Measurements from ENCODE around the gene ARL13A.
"Not testable (repeated sequence)": the region's sequence is repeated elsewhere in the genome, so short reads cannot be mapped to it uniquely, and the experiment has no call there.

ARL13A gene

DNA sequence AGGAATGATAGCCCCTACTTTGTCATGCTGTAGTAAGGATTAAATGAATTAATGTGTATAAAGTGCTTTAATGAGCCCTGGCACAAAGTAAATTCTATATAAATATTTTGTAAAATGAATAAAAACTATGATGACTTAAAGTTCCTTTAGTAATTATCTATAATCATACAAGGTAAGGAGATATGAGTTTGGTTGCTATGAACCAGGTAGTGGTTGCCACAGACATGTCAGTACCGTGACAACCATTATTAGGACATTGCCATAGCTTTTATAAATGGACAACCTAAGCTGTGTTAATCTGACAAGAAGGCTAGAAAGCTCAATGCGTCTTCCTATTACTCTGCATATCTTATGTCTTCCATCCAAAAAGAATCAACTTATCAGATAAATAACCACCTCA is at the start of gene ARL13A:
ARL13A (plus strand) TSS at position 301 of the 400 bp plus-strand sequence. CDS start 3,982 bp downstream, outside the sequence.
- DNase-seq: no peak

DNA sequence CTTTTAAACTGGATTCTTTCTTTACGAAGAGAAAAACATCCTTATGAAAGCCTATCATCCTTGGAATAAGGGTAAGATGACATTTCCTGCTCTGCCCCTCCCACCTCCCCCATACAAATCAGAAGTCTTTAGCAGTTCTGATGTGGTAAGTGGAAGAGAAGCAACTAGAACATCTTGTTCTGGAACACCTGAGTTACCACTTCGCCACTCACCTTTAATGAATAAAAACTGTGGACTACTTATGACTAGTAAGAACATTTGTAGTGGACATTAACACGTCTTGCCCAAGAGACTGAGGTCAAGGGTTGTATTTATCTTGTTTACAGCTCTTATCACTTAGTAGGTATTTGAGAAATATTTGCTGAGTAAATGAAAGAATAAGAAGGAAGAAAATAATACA is 45.1 kb upstream of the ARL13A start:
- DNase-seq: no peak

DNA sequence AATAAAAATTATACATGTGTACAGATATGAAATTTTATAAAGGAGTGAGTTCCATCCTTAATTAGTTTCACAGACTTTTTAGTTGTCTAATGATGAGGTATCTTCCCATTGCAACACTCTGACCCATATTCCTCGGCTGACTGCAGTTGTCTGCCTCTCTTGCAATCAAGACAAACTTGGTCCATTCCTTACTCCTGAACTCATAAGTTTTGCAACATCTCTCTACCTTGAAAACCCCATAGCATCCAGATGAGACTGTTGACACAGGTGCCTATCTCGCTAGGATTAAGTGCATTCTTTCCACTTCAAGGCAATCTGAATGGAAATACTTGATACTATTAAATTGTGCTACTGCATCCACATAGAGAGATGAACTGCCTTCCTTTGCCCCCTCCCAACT is 43.1 kb upstream of the ARL13A start:
- no peak for DNase-seq

DNA sequence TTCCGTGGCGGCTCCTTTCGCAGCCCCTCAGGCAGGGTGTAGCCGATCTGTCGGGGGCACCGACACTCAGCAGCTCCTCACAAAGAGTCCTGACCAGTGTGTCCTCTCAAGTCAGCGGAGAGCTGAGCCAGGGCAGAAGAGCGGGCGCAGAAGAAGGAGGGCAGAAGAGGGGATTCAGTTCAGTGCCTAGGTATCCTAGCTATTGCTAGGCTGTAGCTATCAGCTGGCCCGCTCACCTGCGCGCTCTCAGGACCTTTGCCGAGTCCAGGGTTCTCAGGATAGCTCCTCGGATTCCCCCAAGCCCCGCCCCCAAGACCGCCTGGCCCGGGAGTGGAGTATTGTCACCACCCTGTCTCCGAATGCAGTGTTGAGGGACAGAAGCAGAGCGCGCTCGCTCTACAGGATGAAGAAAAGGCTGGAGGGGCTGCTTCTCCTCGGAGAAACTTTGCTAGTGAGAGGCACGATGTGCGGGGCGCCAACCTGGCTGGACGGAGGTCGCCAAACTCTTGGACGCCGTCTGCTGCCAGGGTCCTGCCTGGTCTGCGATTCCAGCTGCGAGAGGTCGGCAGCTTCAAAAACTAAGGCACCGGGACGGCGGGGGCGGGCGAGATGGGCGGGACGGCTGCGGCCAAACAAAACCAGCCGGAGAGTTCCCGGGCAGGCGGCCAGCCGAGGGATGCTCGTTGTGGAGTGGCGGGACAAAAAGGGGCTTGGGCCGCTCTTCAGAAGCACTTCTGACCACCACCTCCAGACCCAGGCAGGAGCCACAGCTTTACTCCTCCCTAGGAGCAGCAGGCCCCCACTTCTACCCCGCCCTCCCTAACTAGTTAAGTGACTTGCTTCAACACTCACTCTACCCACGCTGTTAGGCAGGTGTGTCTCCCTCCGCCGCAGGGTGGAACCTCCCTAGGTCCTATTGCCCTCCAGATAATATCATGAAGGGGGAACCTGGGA is 40.6 kb upstream of the ARL13A start, which contains the start of gene XKRX:
XKRX (minus strand) TSS at position 258 of the 954 bp plus-strand sequence. CDS start 613 bp downstream, outside the sequence.
- DNase-seq: peak; percentile 27

DNA sequence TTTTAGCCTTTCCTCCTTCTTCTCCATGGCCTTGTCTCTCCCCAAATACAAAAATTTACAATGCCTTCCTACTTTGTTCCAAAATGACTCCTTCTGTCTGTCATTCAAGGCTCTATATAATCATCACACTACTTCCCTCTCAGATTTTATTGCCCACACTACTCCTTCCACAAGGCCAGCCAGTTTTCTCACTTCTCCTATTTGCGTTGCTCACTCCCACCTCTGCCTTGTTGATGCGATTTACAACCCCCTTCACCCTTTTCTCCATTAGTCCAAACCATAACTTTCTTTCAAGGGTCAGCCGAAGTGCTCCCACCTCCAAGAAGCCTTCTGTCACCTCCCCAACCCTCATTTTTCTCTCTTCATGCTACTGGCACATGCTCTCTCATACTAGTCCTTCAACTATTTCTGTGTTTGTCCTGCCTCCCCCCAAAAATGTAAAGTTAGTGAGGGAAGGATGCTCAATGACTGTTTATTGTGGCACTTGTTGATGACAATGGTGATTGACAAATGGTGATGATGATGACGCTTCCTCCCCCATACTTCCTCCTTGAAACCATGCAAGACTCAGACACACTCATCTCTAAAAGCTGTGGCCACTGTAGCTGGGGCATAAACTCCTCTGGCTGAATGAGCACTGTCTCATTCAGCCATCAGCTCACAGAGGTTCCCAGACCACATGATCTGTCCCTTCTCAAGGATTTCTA is 38.1 kb upstream of the ARL13A start:
- DNase-seq: no peak

DNA sequence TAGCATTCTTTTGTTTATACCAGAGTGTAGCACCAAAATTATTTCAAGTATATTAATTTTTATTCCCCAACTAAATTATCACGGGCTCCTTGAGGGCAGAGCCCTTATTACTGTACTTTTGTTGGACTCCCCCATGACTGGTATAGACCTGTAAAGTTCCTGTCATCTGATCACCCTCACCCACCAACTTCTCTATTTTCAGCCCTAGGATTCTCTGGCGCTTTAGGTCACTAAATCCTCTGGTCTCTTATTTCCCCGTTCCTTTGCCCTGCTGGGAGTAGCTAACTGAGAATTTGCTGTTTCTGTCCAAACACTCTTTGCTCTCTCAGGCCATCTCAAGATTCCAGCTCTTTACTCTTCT is 37.6 kb upstream of the ARL13A start:
- DNase-seq: no peak

DNA sequence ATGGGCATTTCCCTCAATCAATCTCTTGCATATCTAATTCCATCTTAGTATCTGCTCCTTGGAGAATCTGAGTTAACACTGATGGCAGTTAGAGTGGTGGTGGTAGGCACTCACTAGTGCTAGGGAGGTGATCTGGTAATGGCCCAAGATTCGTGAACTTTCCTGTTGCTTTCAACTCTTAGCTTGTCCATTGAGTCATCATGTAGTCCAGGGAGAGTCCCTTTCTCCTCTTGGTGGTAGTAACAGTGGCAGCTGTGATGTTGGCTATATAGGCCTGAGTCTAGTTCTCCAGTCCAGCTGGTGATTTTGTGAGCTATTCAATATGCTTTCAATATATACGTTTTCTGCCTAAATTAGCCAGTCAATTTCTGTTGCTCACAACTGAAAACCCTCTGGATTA is 33.7 kb upstream of the ARL13A start:
- no peak for DNase-seq

DNA sequence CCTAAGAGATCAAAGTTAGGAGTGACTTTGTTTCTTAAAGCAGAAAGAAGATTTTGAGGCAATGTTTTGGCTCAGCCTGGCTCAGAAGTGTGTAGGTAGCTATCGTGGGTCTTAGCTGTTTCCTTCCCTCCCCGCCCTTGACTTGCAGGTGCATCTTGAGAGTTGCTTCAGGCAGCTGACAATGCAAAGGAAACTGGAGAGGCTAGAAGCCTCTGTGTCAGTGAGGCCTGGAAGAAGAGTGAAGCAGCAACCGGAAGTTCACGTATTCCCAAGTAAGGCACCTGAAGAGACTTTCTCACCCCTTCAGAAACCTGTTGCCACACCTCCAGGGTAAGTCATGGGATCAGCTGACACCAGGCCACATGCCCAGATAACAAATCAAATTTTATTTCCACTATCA is 30.2 kb upstream of the ARL13A start:
- DNase-seq: no peak

DNA sequence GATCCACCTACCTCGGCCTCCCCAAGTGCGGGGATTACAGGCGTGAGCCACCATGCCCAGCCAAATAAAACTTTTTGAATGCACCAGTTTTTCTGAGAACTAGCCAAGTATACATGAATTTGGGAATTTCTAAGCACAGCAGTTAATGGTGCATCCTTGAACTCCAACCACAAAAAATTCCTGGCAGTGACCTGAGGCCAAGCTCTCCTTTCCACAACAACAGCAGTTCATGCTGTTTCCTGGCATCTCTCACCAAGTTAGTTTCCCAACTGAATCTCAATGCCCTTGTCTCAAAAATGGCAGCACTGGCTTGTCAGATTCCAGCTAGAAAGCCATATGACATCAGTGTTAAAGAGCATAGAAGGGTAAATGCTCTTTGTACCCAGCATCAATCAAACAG is 24.9 kb upstream of the ARL13A start:
- no peak for DNase-seq

DNA sequence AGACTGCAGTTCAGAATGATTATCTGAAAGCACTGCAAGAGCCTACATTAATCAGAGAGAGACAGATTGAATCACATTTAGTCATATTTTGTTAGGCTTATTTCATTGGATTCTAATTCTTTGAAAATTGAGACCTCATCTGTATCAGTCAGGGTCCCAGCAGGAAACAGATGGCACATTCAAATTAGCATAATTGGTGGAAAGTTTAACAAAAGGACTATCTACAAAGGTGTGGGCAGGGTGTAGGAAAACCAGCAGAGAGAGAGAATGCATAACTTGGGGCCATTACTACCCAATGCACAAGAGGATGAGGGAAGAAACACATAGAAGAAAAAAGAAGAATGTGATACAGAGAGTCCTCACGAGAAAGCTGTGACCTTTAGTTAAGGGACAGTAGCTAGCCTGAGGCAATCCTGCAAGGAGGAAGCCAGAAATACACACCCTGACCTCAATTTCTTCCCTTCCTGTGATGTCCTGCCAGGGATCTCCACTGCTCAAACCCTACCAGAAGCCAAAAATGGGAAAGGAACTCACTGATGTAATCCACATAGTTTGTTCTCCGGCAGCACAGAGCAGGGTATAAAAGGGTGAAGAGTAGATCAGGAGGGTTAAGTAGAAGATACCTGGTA is 23.1 kb upstream of the ARL13A start:
- DNase-seq: no peak

DNA sequence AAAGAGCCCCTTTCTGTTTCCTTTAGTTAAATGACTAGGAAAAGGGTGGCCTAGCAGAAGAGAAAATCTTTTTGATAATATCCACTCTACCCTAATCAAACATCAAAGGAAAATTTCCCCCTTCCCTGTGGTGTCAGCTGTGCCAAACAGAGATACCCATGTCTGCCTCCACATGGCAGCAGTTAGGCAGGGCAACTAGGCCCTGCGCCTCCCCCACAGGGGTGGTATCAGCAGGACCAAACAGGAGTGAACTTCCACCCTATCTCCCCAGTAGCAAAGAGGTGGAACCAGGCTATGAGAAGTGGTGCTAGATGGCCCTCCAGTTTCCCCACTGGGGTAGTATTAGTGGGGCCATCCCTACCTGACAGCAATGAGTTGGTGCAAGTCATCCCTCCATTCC is 21.0 kb upstream of the ARL13A start:
- DNase-seq: no peak

DNA sequence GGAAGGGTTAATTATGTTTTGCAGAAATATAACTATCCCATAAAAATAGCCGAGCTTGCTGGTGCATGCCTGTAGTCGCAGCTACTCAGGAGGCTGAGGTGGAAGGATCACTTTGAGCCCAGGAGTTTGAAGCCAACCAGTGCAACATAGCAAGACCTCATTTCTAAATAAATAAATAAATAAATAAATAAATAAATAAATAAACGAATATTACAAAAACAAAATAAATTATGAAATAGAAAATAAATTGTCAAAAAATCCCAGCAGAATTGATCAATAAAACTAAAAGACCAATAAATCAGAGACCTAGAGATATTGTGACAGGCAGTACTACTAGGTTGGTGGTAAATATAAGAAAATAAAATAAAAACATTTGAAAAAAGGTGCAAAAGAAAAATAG is 6.7 kb upstream of the ARL13A start:
- no peak for DNase-seq

DNA sequence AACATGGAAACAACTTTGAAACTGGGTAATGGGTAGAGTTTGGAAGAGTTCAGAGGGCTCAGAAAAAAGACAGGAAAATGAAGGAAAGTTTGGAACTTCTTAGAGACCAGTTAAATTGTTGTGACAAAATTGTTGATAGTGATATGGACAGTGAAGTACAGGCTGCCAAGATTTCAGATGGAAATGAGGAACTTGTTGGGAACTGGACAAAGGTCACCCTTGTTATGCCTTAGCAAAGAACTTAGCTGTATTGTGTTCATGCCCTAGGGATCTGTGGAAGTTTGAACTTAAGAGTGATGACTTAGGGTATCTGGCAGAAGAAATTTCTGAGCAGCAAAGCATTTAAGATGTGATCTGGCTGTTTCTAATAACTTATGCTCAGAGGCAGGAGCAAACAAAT is 5.1 kb upstream of the ARL13A start:
- no peak for DNase-seq

DNA sequence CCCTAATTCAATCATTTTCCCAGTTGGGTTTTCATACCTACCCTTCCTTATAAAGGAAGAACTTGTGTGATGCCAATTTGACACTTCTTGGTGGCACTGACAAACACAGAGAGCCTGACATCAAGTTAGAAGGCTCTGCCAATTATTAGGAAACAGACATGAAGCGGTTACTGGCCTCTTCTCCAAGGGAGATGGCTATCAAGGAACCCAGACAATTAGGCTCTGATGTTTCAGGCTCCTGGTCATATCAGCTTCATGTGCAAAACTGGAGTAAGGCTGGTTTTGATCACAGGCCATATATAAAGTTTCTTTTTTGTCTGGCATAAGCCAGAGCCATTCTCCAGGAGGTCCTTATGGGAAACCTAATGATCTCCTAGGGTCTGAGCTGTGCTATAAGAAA is 428 bp downstream of the ARL13A start:
- no peak for DNase-seq

DNA sequence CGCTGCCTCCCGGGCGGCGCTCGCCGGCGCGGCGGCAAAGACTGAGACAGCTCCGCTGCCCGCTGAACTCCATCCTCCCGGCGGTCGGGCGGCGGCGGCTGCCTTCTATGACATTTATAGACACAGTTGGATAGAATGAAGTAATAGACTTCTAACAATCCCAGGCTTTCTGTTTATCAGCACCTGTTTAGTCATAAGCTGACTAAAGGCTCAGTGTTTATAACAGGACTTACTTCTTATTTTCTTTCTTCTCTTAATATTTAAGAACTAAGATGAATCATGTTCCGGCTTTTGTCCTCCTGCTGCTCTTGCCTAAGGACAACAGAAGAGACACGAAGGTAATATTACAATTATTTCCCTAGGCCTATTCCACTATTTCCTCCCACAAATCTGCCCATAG is 3.9 kb downstream of the ARL13A start:
- DNase-seq: no peak

DNA sequence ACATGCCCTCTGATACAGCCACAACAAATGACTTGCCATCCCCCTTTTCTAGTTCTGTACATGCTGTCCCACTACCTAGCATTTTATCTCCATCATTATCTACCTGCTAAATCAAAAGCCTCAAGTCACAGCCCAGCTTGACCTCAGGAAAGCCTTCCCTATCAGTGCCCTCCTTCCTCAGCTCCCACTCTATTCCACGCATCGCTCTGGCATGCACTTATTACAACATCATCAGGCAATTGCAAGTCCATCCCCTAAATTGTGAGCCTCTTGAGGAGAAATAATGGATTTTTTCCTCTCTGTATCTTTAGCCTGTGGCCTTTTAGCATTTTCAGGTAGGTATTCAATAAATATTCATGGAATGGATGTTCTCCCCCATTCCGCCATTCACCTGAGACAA is 5.7 kb downstream of the ARL13A start:
- DNase-seq: no peak

DNA sequence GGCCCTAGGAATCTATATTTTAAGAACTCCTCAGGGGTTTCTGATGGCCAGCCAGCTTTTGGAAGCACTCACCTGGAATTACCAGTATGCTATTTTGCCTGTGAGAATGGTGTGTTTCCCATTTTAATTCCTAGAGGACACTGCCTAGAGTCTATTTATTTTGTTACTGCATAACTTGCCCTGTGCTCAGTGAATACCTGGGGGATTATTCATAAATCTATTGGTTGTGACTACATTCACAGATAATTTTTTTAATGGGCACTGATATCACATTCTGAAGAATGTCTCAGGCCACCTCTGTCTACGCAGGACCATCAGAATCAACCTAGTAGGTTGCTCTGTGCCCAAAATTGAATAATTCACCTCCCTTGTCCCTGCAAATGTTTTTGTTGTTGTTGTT is 6.7 kb downstream of the ARL13A start:
- DNase-seq: no peak

DNA sequence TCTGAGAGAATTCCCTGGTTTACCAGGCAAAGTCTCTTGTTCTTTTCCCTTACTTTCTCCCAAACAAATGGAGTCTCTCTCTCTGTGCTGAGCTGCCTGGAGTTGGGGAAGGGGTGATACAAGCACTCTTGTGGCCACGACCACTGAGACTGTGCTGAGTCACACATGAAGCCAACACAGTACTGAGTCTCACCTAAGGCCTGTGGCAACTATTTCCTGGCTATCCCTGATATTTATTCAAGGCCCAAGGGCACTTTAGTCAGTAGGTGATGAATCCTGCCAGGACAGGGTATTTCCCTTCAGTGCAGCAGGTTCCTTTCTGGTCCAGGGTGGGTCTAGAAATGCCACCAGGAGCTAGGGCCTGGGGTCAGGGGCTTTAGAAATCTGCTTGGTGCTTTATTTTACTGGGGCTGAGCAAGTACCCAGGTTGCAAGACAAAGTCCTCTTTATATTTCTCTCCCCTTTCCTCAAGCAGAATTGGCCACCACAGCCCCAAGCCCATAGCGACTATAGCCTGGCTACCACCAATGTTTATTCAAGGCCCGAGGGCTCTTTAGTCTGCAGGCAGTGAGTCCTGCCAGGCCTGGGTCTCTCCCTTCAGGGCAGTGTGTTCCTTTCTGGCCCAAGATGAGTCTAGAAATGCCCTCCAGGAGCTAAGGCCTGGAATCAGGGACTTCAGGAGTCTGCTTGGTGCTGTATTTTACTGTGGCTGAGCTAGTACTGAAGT is 10.5 kb downstream of the ARL13A start:
- no peak for DNase-seq

DNA sequence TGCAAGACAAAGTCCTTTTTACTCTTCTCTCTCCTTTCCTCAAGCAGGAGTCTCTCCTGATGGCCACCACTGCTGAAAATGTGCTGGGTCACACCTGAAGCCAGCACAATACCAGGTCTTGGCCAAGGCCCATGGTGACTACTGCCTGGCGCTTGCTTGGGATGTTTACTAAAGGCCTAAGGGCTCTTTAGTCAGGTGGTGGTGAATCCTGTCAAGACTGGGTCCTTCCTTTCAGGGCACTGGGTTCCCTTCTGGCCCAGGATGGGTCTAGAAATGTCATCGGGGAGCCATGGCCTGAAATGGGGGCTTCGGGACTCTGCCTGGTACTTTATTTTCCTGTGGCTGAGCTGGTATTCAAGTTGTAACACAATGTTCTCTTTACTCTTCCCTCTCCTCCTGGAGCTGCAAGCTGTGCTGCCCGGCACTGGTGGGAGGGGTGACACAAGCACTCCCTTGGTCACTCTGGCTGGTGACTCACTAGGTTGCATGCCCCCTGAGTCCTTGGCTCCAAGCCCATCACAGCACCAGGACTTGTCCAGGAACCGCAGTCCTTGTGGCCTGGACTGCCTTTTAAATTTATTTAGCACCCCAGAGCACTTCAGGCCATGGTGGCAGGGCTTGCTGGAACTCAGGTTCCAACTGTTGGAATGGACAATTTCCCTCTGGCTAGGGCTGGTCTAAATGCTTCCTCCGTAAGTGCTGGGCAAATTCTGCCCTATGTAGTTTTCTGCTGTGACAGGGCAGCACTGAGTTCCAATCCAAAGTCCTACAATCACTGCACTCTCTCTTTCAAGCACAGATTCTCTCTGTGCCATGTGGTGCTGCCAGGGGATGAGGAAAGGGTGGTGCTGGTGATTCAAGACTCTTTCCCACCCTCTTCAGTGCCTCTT is 11.3 kb downstream of the ARL13A start:
- DNase-seq: no peak

DNA sequence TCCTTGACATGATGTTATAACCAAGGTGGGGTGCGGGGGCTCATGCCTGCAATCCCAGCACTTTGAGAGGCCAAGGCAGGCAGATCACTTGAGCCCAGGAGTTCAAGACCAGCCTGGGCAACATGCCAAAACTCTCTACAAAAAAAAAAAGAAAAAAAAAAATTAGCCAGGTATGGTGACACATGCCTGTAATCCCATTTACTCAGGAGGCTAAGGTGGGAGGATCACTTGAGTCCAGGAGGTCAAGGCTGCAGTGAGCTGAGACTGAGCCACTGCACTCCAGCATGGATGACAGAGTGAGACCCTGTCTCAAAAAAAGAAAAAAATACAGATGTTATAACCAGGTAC is 12.0 kb downstream of the ARL13A start:
- DNase-seq: not testable (repeated sequence)

DNA sequence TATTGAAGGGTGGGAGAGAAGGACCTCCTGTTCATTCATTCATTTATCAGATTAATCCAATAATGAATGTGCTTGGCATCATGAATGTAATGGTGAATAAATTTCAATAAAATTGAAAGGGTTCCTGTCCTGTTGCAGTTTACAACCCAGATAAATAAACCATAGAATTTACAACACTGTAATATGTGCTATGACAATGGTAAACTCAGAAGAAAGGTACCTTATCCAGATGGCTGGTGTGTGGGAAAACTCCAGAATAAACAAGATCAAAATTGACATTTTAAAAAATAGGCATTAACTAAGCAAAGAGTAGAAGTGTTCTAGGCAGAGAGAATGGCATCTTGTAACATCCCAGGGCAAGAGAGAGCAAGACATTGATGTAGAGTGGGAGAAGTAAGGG is 15.3 kb downstream of the ARL13A start:
- DNase-seq: no peak

DNA sequence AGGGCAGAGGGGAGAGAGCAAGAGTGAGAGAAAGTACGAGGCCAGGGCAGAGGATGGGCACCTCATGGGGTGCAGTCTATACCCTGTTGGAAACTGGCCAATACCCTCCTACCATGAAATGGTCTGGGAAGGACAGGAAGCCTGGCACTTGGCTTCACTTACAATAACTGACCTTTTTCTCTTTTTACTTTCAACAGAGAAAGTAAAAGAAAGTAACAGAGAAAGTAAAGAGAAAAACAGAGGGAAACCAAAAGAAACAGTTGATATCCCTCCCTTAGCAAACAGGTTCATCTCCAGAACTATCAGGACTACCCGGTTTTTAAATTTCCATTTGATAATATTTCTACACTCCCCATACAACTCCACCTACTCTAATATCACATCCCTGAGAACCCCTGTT is 20.6 kb downstream of the ARL13A start:
- no peak for DNase-seq
